ENCODE results near the gene TMEM121. TPM values are rescaled to one million over a fixed set of nuclear protein-coding genes. Genes with fewer than 3 reads are reported as not detected.
A peak's percentile ranks its signal among the peaks of the same experiment; 100 is the strongest.

TMEM121 gene
- total RNA-seq, 1 donor, result 1.8 TPM

DNA sequence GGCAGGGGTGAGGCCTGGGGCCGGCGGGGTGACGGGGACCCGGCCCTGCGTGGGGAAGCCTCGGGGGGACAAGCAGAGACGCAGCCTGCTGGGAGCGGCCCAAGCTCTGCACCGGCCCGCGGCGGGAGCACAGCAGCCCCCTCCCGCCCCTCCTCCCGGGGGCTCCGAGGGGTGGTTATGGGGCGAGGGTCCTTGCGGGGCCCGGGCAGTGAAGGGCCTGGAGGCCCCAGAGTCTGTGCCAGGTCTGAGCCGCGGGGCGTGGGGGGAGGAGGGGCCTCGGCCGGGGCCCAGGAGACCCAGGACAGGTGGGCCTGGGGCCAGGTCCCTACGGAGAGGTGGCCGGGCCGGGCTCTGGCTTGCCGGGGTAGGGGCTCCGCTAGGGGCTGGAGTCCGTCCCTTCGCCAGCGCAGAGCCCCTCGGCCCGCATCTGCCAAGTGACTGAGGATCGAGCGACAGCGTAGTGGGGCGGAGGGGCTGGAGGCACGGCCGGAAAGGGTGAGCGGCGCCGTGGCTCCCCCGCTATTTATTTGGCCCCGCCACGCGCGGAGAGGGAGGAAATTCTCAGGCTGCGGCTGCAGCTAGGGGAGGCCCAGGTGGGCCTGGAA lies 495 bp downstream of the TMEM121 start:
- H3K27ac ChIP-seq (ENCODE audit: low read depth, low read length), result no peak overlapping the region
- peak overlapping the region; percentile 79 for H3K4me2 ChIP-seq (ENCODE audit: insufficient read depth, low read length)
- peak overlapping the region; percentile 72 for H2AFZ ChIP-seq (ENCODE audit: low read length)
- H3K4me3 ChIP-seq (ENCODE audit: insufficient read depth, low read length), result peak overlapping the region; percentile 77
- H4K20me1 ChIP-seq (ENCODE audit: insufficient read depth, low read length), result no peaks in the 10 kb centered on the region
- no peaks in the 10 kb centered on the region for H3K79me2 ChIP-seq (ENCODE audit: insufficient read depth, low read length)
- peak; percentile 88 for DNase-seq (ENCODE audit: insufficient read length, low spot score, missing footprints)
- TF ChIP-seq, protein P1, sequence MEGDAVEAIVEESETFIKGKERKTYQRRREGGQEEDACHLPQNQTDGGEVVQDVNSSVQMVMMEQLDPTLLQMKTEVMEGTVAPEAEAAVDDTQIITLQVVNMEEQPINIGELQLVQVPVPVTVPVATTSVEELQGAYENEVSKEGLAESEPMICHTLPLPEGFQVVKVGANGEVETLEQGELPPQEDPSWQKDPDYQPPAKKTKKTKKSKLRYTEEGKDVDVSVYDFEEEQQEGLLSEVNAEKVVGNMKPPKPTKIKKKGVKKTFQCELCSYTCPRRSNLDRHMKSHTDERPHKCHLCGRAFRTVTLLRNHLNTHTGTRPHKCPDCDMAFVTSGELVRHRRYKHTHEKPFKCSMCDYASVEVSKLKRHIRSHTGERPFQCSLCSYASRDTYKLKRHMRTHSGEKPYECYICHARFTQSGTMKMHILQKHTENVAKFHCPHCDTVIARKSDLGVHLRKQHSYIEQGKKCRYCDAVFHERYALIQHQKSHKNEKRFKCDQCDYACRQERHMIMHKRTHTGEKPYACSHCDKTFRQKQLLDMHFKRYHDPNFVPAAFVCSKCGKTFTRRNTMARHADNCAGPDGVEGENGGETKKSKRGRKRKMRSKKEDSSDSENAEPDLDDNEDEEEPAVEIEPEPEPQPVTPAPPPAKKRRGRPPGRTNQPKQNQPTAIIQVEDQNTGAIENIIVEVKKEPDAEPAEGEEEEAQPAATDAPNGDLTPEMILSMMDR (IDR thresholded peaks at IDR 0.05; ENCODE audit: extremely low read depth, low read depth, low read length), result no peak
- H3K27me3 ChIP-seq (ENCODE audit: insufficient read depth, low read length), result peaks cover 6% of the 10 kb centered on the region
- peaks cover 5% of the 10 kb centered on the region for H3K4me1 ChIP-seq (ENCODE audit: insufficient read depth, low read length)
- no peaks in the 10 kb centered on the region for H3K36me3 ChIP-seq (ENCODE audit: insufficient read depth, low read length)
- no peaks in the 10 kb centered on the region for H3K9me3 ChIP-seq (ENCODE audit: low read depth, low read length)

DNA sequence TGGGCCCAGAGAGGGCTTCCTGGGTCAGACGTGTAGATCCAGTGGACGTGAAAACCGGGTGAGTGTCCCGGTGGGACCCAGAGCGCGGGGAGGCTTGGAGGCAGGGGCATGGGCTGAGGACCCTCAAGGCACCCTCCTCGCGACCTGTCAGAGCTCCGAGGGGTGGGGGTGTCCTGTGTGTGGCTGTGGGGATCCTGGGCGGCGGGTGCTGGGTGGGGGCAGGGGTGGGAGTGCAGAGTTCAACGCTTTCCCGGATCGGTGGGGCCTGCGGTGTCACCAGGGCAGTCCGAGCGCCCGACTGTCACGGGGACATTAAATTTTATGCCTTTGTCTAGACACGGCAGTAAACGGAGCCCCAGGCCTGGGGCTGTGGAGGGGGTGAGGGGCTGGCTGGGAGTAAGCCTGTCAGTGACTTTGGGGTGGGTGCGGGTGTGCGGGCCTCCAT lies 1.0 kb downstream of the TMEM121 start:
- no peak overlapping the region for H3K27ac ChIP-seq (ENCODE audit: low read depth, low read length)
- TF ChIP-seq, protein P1 (IDR thresholded peaks at IDR 0.05; ENCODE audit: extremely low read depth, low read depth, low read length), result no peak
- no peaks in the 10 kb centered on the region for H4K20me1 ChIP-seq (ENCODE audit: insufficient read depth, low read length)
- DNase-seq (ENCODE audit: insufficient read length, low spot score, missing footprints), result no peak
- peaks cover 5% of the 10 kb centered on the region for H3K4me1 ChIP-seq (ENCODE audit: insufficient read depth, low read length)
- peak overlapping the region; percentile 72 for H2AFZ ChIP-seq (ENCODE audit: low read length)
- no peaks in the 10 kb centered on the region for H3K9me3 ChIP-seq (ENCODE audit: low read depth, low read length)
- H3K27me3 ChIP-seq (ENCODE audit: insufficient read depth, low read length), result peaks cover 6% of the 10 kb centered on the region
- H3K79me2 ChIP-seq (ENCODE audit: insufficient read depth, low read length), result no peaks in the 10 kb centered on the region
- H3K36me3 ChIP-seq (ENCODE audit: insufficient read depth, low read length), result no peaks in the 10 kb centered on the region
- peak overlapping the region; percentile 77 for H3K4me3 ChIP-seq (ENCODE audit: insufficient read depth, low read length)
- peak overlapping the region; percentile 79 for H3K4me2 ChIP-seq (ENCODE audit: insufficient read depth, low read length)

DNA sequence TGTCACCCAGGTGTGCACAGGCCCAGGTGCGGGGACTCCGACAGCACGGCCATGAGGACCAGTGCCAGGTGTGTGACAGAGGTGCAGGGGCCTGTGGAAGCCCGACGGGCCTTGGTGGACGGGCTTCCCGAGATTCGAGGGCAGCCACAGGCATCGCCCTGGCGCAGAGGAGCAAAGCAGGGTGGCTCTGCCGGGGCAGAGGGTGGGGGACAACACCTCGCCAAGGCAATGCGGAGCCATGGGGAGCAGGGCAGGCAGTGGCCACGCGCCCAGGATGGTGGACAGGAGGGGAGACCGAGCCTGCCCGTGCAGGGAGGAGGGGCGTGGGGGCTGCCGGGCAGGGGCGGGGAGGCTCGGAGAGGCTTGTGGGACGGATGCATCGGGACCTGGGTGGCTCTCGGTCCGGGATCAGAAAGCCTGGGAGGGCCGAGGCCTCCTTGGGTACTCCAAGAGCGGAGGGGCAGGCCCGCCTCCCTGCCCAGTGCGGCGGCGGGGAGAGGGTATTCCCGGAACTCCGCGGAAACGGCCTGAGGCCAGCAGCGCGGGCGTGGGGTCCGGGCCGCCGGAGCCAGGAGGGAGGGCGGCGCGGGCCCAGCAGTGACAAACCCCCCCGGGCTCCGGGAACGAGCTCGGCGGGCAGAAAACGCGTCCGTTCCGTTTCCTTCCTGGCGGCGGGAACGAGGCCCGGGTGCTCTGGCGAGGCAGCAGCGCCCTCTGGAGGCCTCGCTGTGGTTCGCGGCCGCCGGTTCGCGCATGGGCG lies 1.6 kb downstream of the TMEM121 start:
- Histone ChIP-seq H3K27me3 (ENCODE audit: insufficient read depth, low read length) (peaks cover 6% of the 10 kb centered on the region), H3K27ac (ENCODE audit: low read depth, low read length) (peak overlapping the region; percentile 28), H3K79me2 (ENCODE audit: insufficient read depth, low read length) (no peaks in the 10 kb centered on the region), H3K4me3 (ENCODE audit: insufficient read depth, low read length) (peak overlapping the region; percentile 77), H2AFZ (ENCODE audit: low read length) (peak overlapping the region; percentile 77), H4K20me1 (ENCODE audit: insufficient read depth, low read length) (no peaks in the 10 kb centered on the region), H3K4me1 (ENCODE audit: insufficient read depth, low read length) (peaks cover 5% of the 10 kb centered on the region), H3K36me3 (ENCODE audit: insufficient read depth, low read length) (no peaks in the 10 kb centered on the region), H3K9me3 (ENCODE audit: low read depth, low read length) (no peaks in the 10 kb centered on the region), H3K4me2 (ENCODE audit: insufficient read depth, low read length) (peak overlapping the region; percentile 79)
- TF ChIP-seq, protein P1 (IDR thresholded peaks at IDR 0.05; ENCODE audit: extremely low read depth, low read depth, low read length), result peak; percentile 58
- peak; percentile 100 for DNase-seq (ENCODE audit: insufficient read length, low spot score, missing footprints)
